Fibroblast of peridontal ligament (primary cell): Measurements from ENCODE around the gene UBE2E1.

Source experiments
- DNase-seq: peaks from one replicate; pipeline ENCODE4 v3.0.0-alpha.2; 2010; ENCODE audit errors: extremely low read depth

Gene UBE2E1

DNA sequence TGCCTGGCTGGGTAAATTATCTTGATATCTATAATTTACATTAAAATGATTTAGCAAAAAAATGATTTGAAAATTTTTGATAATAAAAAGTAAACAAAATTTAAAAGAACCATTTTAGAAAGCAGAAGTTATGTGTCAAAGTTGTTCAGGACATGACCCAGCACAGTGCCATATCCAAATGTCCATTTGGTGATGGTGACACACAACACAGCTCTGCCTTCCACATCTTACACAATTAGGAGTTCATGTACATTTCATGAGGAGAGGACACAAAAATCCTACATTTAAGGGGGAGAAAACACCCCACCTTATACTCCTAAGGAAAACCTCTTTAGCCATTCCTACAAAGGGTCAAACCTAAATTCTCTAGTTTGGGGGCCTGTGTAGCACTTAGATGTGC is 10.7 kb upstream of the UBE2E1 start:
- no peak for DNase-seq

DNA sequence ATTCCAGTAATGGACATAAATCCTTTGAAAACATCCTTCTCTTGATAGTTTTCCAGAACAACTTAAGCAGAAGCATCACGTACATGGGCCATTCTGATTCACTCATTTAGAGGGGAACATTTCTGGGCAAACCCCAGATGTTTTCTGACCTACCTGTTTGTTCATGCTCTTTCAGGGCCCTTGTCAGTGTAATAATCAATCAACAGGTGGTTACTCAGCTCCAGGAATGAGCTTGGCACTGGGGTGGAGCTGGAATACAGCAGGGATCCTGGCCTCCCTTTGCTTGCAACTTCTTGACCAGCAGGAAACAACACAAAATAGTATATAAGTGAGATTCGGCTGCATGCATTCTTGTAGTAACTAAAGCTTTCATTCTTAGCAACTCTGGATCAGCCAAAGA is 9.2 kb upstream of the UBE2E1 start:
- DNase-seq, result no peak

DNA sequence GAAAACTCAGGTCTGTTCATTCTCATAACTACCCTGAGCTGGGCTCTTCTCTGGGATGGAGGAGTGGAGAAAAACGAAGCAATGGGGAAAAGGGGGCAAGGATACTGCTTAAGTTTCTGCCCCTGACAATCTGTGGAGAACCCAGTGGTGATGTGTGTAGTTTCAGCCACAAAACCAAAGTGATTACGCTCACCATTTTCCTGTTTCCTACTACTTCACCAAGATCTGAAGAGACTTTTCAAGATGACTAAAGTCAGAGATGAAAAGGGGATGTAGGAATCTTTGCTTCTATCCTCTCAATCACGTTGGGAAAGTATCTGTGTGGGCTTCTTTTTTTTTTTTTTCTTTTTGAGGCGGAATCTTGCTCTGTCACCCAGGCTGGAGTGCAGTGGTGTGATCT is 8.3 kb upstream of the UBE2E1 start:
- no peak for DNase-seq

DNA sequence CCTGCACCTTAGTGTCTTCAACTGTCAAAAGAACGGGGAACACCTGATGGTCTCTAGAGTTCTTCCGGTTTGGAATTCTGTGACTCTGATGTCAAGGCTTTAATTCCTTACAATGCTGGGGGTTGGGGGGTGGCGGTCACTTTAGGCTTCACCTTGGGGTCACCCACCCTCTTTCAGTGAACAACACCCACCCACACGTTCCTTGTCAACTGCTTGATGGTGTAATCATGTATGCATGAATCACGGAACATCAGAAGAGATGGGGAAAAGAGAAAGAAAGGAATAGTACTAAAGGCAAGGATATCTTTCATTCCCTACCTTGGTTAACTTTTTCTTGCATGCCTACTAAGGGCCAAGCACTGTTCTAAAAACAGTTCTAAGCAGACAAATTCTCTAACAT is 7.3 kb upstream of the UBE2E1 start:
- no peak for DNase-seq

DNA sequence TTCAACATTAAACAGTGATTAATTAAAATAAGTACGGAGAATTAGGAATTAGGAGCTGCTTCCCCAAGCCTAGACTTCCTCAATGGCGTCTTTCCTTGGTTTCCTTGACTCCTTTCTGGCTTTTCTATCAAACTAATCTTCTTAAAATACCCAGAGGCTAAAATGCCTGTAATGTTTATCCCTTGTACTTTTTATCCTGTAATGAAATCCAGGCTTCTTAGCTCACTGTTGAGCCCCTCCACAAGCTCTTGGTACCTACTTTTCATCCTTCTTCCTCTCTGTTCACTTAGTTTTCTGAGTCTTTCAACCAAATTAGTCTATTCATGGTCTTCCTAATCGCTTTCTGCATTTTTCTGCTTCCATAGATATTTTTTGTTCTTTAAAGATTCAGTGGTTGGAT is 6.9 kb upstream of the UBE2E1 start:
- no peak for DNase-seq

DNA sequence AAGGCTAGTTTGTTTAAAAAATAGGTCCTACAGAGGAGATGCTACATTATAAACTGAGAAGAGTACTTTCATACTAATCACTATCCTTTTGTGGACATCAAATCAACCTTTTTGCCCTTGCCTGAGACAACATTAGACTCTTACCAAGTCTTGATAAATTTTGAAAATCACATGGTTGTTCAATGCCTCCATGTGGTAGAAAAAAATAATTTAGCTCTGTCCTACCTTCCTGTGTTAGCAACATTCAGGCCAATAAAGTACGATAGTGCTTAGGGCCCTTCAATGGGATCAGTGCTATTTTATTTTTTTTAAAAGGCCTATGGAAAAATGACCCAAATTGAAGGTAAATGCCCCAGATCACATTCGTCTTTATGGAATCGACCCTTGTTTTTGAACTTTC is 5.0 kb upstream of the UBE2E1 start:
- DNase-seq, result peak; percentile 69

DNA sequence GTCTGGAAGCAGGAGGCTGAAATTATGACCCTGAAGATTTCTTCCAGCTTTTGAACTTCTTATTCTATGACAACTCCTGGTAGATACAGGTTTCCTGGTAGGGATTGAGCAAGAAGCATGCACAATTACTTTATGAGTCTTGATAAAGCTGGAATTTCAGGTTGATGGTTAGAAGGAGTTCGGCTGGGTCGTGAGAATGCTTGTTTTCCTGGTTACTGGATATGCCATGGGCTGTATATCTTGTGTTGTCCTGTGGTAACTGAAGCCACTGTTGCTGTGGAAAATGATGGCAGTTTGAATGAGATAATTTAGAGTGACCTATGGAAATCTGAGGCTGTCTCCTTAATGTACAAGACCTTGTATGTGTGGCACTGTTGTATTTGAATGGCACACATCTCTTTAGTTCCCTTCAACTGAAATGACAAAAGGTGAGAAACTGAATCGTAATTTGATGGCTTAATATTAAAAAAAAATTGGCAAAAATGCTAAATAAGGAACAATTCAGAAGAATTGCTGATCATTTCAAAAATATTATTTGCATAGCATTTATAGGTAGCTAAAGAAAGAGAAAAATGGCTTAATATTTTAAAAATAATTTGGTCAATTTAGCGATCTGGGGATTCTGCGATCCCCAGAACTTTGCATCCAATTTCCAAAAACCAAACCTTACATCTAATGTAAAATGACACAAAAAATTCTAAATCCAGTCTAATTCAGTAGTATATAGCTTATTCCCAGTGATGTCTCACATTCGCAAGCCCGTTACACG is 1.1 kb upstream of the UBE2E1 start:
- no peak for DNase-seq

DNA sequence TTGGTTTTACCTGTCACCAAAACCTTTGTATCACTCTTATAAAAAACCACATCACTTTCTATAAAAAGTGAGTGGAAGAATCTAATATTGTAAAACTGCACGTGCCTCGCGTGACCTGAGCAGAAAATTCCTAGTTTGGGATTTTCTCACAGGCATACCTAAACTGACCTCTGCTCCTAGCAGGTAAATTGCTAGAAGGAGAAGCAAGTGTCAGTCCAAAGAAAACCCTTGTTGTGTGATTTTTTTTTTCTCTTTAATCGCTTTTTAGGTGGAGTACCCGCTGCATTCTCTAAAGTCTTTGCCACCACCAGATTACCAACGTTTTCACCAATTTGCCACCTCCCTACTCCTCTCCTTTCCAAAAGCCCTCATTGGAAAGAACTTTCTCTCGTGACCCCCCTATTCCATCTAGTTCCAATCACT is 534 bp upstream of the UBE2E1 start:
- no peak for DNase-seq

DNA sequence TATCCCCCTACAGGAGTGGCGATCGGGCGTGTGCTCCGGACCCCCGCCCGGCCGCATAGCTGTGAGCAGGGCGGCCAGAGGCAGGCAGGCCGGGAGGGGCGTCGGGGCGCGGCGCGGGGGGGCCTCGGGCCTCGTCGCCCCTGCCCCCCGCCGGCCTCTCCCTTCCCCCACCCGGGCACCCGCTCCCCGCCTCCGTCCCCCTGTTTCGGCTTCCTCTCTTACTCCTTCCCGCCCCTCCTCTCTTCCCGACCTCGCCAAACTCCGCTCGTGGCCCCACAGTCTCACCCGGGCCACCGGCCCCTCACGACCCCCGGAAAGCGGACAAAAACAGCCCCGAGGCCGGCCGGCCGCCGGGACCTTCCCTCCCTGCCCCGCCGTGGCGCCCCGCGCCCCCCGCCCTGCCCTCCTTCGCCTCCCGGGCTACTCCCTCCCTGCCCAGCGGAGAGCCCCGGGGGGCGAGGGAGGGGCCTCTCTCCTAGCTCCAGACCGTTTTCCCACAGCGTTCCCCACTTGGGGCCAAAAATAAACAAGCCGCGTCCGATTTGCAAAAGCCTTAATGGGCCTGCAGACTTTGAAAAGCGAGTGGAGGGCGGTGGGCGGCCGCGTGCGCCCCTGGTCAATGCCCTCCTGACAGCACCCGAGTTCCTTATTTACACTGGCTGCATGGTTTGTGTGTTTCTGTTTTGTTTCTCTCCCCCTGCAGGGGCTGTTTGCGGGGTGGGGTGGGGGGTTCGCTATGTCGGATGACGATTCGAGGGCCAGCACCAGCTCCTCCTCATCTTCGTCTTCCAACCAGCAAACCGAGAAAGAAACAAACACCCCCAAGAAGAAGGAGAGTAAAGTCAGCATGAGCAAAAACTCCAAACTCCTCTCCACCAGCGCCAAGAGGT is 1.0 kb downstream of the UBE2E1 start:
- DNase-seq, result peak; percentile 22

DNA sequence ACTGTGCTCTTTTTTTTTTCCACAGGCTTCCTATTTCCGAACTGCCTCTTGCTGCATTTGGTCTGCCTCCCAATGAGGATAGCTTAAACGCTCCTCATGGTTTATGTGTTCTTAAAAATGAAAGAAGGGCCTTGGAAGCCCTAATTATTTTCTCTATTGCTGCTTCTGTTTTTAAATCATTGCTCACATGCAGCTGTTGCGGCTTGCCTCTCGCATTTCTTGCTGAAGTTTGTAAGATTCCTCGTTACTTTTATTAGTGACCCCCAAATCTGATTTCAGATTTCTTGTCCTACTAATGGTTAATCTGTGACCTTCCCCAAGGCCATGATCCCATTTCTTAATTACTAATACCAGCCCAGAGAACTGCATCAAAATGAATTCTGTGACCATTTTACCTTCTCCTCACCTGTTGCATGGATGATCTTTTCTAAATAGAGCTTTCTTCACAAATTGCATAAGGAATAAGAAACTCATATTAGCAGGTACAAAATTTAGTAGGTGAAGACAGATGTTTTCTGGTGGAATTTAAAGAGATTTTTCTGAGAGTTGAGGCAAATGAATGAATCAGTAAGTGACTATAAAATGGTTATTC is 1.8 kb downstream of the UBE2E1 start:
- peak; percentile 66 for DNase-seq

DNA sequence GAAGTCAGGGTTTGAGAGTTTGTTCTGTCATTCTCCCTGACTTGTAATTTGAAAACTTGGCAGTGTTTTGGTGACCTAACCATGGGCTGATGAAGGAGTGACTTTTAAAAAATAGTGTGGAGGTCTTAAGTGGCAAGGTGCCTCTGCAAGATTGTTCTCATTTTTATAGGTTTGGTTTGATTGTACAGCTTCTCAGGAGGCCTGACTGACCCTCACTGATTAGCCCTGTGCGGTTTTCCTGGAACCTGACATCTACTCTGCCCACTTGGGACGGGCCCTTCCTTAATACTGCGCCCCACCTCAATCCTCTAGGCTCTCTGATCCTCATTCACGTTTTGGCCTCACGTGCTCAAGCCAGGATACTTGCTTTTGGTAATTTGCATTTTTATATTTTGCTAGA is 2.8 kb downstream of the UBE2E1 start:
- DNase-seq, result no peak

DNA sequence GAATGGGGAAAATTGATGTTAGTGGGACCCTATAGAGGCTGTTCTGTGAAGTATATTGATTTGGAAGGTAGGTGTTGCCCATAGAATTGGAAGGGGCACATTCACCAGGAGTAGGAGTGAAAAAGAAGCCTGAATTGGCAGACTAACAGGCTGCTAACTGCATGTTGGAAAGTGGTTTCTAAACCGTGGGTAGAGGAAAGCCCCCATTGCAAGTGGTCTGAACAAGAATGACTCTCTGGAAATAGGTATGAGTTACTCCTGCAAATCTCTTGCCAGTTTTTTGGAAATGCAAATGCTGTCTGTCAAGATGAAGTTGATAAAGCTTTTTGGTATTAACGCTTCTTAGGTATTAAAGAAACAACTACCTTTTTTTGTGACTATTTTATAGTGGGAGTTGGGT is 3.5 kb downstream of the UBE2E1 start:
- no peak for DNase-seq

DNA sequence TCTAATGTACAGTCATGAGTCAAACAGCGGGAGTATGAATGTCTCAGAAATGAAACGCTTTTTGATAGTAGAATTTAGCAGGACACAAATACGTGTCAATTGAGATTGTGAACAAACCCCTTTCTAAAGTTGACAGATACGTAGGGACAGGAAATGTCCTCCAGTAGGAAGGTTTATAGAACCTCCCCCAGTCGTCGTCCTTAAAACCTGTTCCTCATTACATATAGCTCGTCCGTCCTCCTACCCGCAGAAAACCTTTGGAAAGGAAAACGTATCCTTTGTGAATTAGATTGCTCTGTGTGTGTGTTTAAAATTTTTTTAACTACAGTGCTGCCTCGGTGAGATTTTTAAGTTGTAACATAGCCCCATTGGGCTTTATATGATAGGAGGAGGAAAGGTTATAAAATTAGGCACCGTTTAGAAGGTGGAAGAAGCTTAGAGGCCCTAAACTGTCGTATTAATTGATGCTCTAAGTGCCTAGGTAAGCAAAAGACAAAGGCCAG is 4.1 kb downstream of the UBE2E1 start:
- no peak for DNase-seq

DNA sequence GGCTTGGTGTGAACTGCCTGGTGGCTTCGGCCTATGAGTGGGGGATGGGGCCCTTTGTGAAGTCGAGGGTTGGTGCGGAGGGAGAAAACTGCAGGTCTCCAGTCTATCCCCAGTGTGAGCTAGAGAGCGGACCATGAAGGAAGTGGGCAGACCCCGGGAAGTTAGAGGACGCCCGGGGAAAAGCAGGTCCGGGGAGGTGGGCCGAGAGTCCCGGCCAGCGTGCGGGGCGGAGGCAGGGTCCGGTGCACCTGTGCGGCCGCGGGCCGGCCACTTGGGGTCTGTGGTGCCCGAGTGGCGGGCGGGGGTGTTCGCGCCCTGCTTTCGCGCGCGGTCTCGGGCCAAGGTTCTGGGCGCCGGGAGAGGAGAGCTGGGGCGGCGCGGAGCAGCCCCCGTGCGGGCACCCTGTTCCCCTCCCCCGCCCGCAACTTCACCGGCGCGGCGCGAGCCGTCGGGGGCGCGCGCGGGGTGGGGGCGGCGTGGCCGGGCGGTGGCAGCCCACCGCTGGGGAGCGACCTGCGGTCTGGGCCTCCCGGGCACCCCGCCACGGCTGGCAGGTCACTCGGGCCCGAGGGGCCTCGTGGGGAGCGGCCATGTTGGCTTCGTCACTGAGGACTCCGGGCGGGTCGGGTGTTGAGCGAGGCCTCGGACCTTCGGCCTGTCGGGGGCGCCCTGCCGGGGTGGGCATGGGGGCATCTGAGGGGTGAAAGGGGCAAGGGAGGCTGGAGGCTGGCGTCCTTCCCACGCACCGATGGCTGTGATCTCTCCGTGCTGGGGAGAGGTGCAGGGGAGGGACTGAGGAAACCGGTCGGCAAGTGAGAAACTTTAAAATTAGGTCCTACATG is 4.8 kb downstream of the UBE2E1 start:
- peak; percentile 16 for DNase-seq

DNA sequence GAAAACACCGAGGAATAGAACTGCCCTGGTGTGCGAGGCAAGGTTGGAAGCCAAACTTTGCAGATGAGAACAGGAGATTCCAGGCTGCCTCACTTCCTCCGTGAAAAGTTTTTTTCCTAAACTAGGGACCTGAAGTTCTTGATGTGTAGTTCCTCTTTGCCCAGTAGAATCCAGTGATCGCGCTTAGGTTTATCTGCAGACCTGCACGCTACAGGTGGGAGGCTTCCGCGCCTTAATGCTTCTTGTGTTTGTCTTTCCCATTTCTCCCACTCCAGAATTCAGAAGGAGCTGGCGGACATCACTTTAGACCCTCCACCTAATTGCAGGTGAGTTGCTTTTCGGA is 5.4 kb downstream of the UBE2E1 start:
- no peak for DNase-seq

DNA sequence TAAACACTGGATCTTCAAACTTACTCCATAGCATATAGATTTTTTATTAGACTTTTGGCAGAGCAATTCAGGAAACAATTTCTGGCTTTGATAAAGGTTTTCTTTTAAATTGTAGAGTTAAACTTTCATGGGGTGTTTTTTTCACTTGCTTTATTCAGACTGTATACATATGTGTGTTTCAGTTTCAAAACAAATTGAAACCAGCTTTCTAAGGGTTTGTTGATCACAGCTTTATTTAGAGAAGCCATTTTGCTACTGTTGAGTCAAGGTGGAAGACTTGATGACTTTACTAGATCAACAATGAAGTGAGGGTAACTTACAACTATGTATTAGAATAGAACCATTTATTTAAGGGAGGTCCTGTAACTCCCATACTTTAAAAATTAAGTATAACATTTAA is 6.2 kb downstream of the UBE2E1 start:
- DNase-seq, result peak; percentile 36

DNA sequence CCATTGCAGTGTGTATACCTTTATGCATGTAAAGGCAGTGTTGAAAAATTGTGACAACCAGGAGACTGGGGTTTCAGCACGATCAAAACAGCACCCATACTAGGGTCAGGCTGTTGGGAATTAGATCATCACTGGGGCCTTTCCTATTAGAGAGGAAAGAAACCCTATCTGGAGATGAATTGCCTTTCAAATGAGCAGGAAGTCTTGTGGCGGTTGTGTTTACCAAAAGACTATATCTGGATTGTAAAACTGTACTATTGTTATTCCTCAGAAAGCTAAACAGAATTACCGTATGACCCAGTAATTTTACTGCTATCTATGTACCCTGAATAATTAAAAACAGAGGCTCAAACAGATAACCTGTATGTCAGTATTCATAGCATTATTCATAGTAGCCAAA is 10.1 kb downstream of the UBE2E1 start:
- DNase-seq, result no peak

DNA sequence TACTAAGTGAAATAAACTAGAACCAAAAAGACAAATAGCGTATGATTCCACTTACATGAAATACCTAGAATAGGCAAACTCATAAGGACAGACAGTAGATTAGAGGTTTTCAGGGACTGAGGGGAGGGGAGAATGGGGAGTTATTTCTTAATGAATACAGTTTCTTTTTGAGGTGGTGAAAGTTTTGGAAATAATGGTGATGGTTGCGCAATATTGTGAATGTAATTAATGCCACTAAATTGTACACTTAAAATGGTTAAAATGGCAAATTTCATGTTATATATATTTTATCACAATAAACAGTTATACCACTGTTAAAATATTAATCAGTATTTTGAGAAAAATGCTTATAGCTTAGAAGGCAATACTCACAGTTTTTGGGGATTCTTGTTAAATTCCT is 11.0 kb downstream of the UBE2E1 start:
- DNase-seq, result no peak

DNA sequence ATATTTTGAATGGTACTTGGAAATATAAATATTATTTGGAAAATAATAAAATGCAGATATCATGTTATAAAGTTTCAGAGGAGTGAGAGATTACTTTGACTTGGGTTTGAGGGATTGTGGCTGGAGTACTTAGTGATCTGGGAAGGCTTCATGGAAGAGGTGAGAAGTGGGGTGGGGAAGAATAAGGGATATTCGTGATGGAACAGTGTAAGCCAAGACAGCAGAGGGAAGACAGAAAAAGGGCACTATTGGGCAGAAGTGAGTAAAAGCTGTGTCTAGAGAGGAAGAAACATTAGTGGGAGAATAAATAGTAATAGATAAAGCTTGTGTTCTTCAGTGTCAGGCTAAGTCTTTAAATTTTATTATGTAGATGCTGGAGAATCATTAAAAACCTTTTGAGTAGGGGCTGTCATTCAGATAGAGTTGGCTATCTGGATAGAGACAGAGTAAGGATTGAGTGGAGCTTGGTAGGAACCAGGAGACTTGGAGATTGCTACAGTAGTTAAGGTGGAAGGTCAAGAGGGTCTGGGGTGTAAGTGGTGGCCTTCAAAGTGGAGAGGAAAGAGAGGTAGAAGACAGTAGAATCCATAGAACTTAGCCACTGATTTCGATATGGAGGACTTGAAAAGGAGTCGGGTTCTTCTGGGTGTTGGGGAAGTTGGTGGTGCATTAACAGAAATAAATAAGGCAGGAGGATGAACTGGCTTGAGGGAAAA is 11.9 kb downstream of the UBE2E1 start:
- DNase-seq, result no peak

DNA sequence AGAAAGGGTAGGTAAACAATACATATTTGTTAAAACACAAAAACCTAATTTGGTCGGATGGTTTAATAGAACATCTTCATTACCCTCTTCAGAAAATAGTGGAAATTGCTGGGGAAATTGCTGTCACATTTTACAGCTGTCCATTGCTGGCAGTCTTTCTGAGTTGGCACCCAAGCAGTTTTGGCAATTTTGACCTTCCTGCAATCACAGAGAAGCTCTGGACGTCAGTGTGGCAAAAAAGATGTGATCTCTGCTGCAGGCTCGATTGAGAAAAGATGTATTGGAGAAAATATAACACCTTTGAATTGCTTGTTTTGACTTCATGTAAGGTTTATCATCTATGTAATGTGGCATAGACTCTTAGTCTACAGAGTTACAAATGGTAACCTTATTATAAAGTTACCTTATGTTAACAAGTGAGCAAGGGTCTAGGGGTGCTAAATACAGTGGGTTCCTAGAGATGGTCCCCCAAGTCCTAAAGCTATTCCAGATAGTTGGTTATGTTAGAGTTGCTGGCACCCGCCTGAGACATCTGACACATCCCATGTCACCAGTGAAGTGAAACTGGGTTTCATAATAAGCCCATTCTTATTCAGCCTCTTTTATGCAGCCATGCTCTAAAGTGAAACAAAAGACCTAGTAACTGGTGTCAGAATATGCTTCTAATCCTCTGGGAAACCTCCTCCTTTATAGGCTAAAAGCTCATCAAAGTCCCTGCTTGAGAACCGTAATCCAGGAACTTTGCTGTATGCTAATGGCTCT is 14.0 kb downstream of the UBE2E1 start:
- no peak for DNase-seq
